Endothelial cell of umbilical vein (primary cell): ENCODE measurements around the gene CDC42BPG.

Experiments used
- CTCF ChIP-seq, 2 donors: IDR thresholded peaks; 1 replicate in 1 of 2; 2 replicates in 1 of 2; pipeline ENCODE4 v1.5.1; 2011; ENCODE audit warnings: low read length in 2 of 2, mild to moderate bottlenecking in 2 of 2, moderate library complexity in 2 of 2, control low read depth in 1 of 2, inconsistent platforms in 1 of 2, low read depth in 1 of 2; ENCODE audit not compliant: insufficient read depth in 1 of 2; ENCODE audit errors: extremely low read depth in 1 of 2
- EZH2 ChIP-seq: IDR thresholded peaks from 2 replicates; pipeline ENCODE4 v1.6.1; 2012; ENCODE audit warnings: borderline replicate concordance, low read depth, mild to moderate bottlenecking, moderate library complexity, low read length, inconsistent platforms; ENCODE audit not compliant: severe bottlenecking
- POLR2A ChIP-seq: IDR thresholded peaks from 2 replicates; pipeline ENCODE4 v1.6.1; 2012; ENCODE audit warnings: low read depth, mild to moderate bottlenecking, control low read depth, low read length
- POLR2AphosphoS5 ChIP-seq: IDR thresholded peaks from 2 replicates; pipeline ENCODE4 v1.6.1; 2012; ENCODE audit warnings: low read depth, mild to moderate bottlenecking, control low read depth, low read length, moderate library complexity; ENCODE audit not compliant: insufficient read depth

DNA sequence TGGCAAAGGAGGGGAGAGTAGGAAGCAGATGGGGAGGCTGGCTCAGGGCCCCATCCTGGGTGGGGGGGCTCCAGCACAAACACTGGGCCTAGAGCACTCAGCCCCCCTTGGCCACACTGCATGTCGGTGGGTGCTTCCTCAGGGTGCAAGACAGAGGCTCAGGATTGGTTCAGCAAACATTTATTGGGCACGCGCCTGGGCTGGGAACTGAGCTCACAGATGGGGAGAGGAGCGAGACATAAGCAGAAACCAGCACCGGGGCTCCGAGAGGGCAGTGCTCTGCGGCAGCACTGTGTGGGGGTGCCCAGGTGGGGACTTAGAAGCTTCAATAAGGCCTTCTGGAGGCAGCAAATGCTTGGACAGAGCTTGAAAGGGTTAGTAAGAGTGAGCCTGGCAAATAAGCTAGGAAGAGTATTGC lies 46.1 kb upstream of the CDC42BPG start:
- no peak for TF ChIP-seq POLR2AphosphoS5
- TF ChIP-seq CTCF (IDR thresholded peaks at IDR 0.05; ENCODE audit: extremely low read depth in 1 of 2, insufficient read depth in 1 of 2, low read depth in 1 of 2, low read length in 2 of 2): no peak
- no peak for TF ChIP-seq POLR2A
- no peak for TF ChIP-seq EZH2
